ENCODE measurements around the gene ALKBH4.
"Not testable (repeated sequence)": the region's sequence is repeated elsewhere in the genome, so short reads cannot be mapped to it uniquely, and the experiment has no call there.

The ALKBH4 gene

GRCh38 chr7:102464577-102465280, at the start of gene ALKBH4, which contains the start of gene LRWD1:
TSS of gene ALKBH4 (minus strand) at chr7:102464863. CDS start at chr7:102464836, 27 bp downstream.
TSS of gene LRWD1 (plus strand) at chr7:102464984. CDS start at chr7:102465081, 97 bp downstream.
- no peak for TF ChIP-seq CTCF (conservative IDR thresholded peaks at IDR 0.05; ENCODE audit: control insufficient read depth, insufficient read depth, low read depth, low read length)
- DNase-seq (ENCODE audit: low read depth): peak; percentile 86
- H3K4me3 ChIP-seq (ENCODE audit: control insufficient read depth, low read depth, low read length): peak within 1 kb of the TSS; percentile 100

GRCh38 chr7:102512642-102513221, 48.1 kb upstream of the ALKBH4 start:
- DNase-seq (ENCODE audit: low read depth): peak; percentile 55
- H3K4me3 ChIP-seq (ENCODE audit: control insufficient read depth, low read depth, low read length): not testable (repeated sequence)

- not testable (repeated sequence) for DNase-seq (ENCODE audit: low read depth)
These were observed 47.3 kb upstream of the ALKBH4 start for GRCh38 chr7:102511860-102512522.

GRCh38 chr7:102510575-102510974, 45.9 kb upstream of the ALKBH4 start:
- not testable (repeated sequence) for DNase-seq (ENCODE audit: low read depth); H3K4me3 ChIP-seq (ENCODE audit: control insufficient read depth, low read depth, low read length)

More at GRCh38 chr7:102511860-102512522, 47.3 kb upstream of the ALKBH4 start:
- H3K4me3 ChIP-seq (ENCODE audit: control insufficient read depth, low read depth, low read length): not testable (repeated sequence)

- not testable (repeated sequence) for DNase-seq (ENCODE audit: low read depth); H3K4me3 ChIP-seq (ENCODE audit: control insufficient read depth, low read depth, low read length)
These were observed 42.9 kb upstream of the ALKBH4 start for GRCh38 chr7:102507410-102508088.

- DNase-seq (ENCODE audit: low read depth); H3K4me3 ChIP-seq (ENCODE audit: control insufficient read depth, low read depth, low read length): not testable (repeated sequence)
These were observed 40.9 kb upstream of the ALKBH4 start for GRCh38 chr7:102505298-102506185.

GRCh38 chr7:102503141-102503540, 38.5 kb upstream of the ALKBH4 start:
- not testable (repeated sequence) for DNase-seq (ENCODE audit: low read depth); H3K4me3 ChIP-seq (ENCODE audit: control insufficient read depth, low read depth, low read length)

- not testable (repeated sequence) for DNase-seq (ENCODE audit: low read depth); H3K4me3 ChIP-seq (ENCODE audit: control insufficient read depth, low read depth, low read length)
These were observed 33.7 kb upstream of the ALKBH4 start for GRCh38 chr7:102498321-102498720.

GRCh38 chr7:102497308-102497707, 32.6 kb upstream of the ALKBH4 start:
- DNase-seq (ENCODE audit: low read depth); H3K4me3 ChIP-seq (ENCODE audit: control insufficient read depth, low read depth, low read length): not testable (repeated sequence)

- H3K4me3 ChIP-seq (ENCODE audit: control insufficient read depth, low read depth, low read length); DNase-seq (ENCODE audit: low read depth): not testable (repeated sequence)
These were observed 32.2 kb upstream of the ALKBH4 start for GRCh38 chr7:102496861-102497260.

GRCh38 chr7:102494473-102495149, 29.9 kb upstream of the ALKBH4 start:
- H3K4me3 ChIP-seq (ENCODE audit: control insufficient read depth, low read depth, low read length); DNase-seq (ENCODE audit: low read depth): not testable (repeated sequence)

GRCh38 chr7:102494026-102494425, 29.4 kb upstream of the ALKBH4 start:
- H3K4me3 ChIP-seq (ENCODE audit: control insufficient read depth, low read depth, low read length); DNase-seq (ENCODE audit: low read depth): not testable (repeated sequence)

GRCh38 chr7:102493220-102493935, 28.7 kb upstream of the ALKBH4 start:
- DNase-seq (ENCODE audit: low read depth): not testable (repeated sequence)

GRCh38 chr7:102490529-102491075, 25.9 kb upstream of the ALKBH4 start:
- not testable (repeated sequence) for DNase-seq (ENCODE audit: low read depth); H3K4me3 ChIP-seq (ENCODE audit: control insufficient read depth, low read depth, low read length)

More at GRCh38 chr7:102493220-102493935, 28.7 kb upstream of the ALKBH4 start:
- H3K4me3 ChIP-seq (ENCODE audit: control insufficient read depth, low read depth, low read length): not testable (repeated sequence)

GRCh38 chr7:102484317-102484716, 19.7 kb upstream of the ALKBH4 start:
- not testable (repeated sequence) for DNase-seq (ENCODE audit: low read depth); H3K4me3 ChIP-seq (ENCODE audit: control insufficient read depth, low read depth, low read length)
